ENCODE data around the gene AMZ1.

DNA sequence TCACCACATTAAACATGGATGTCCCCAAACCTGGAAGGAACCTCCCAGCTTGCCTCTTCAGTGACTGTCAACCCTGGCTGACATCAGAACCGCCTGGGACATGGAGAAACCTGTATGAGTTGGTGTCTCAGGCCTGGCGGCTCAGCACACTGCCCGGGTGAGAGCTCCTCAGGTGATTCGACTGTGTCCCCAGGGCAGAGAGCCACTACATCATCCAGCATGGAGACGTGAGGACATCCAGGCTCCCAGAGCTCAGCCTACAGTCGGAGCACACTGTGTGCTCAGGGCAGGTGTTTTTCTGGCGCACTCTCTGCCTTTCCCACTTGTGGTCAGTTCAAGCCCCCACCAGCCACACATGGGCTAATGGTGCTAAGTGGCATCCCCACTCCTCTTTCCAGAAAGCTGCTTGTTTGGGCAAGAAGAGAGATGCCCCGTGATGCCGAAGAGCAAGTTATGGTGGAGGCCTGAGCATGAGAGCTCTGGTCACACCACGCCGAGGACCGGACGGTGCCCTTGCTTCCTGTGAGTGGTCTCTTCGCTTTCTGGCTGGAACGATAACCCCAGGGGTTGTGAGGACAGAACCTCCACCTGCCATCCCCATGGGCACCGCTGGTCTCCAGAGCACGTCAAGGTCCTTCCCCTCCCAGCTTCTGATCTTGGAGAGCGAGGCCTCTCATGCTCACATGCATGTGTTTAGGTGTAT is 38.5 kb downstream of the AMZ1 start:
- TF ChIP-seq EP300 (IDR thresholded peaks at IDR 0.05; ENCODE audit: low read depth), result no peak
- TF ChIP-seq, protein P1, sequence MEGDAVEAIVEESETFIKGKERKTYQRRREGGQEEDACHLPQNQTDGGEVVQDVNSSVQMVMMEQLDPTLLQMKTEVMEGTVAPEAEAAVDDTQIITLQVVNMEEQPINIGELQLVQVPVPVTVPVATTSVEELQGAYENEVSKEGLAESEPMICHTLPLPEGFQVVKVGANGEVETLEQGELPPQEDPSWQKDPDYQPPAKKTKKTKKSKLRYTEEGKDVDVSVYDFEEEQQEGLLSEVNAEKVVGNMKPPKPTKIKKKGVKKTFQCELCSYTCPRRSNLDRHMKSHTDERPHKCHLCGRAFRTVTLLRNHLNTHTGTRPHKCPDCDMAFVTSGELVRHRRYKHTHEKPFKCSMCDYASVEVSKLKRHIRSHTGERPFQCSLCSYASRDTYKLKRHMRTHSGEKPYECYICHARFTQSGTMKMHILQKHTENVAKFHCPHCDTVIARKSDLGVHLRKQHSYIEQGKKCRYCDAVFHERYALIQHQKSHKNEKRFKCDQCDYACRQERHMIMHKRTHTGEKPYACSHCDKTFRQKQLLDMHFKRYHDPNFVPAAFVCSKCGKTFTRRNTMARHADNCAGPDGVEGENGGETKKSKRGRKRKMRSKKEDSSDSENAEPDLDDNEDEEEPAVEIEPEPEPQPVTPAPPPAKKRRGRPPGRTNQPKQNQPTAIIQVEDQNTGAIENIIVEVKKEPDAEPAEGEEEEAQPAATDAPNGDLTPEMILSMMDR (IDR thresholded peaks at IDR 0.05), result no peak
